GM23338 (cell line): Measurements from ENCODE around the gene ANOS1. TPM values are rescaled to one million over a fixed set of nuclear protein-coding genes. Genes with fewer than 3 reads are reported as not detected.

Source experiments
- ATAC-seq: fragments of 200-7000 bp; cut with Tn5 transposase; 3 replicates; pipeline ENCODE4 v1.9.1; 2020
- DNase-seq: peaks from one replicate; pipeline ENCODE4 v3.0.0-alpha.2; 2015; ENCODE audit warnings: low spot score
- H2AFZ ChIP-seq: fragments of 200-600 bp; sonication (generic); 2 replicates; pipeline ENCODE4 v1.8.0; 2016; ENCODE audit warnings: antibody characterized with exemption, mild to moderate bottlenecking, moderate library complexity
- H3F3A ChIP-seq: fragments of 200-600 bp; sonication (generic); replicated peaks from 2 replicates; pipeline ENCODE4 v1.8.0; 2017; ENCODE audit warnings: antibody characterized with exemption, mixed run types, low read depth
- H3K27ac ChIP-seq: fragments of 200-600 bp; sonication (generic); 2 replicates; pipeline ENCODE4 v1.6.1; 2016; ENCODE audit warnings: low read depth
- H3K27me3 ChIP-seq: fragments of 200-600 bp; sonication (generic); 2 replicates; pipeline ENCODE4 v1.8.0; 2016; ENCODE audit warnings: mild to moderate bottlenecking, mixed run types, moderate library complexity; ENCODE audit not compliant: insufficient read depth
- H3K36me3 ChIP-seq: fragments of 200-600 bp; sonication (generic); 2 replicates; pipeline ENCODE4 v1.8.0; 2016; ENCODE audit warnings: mild to moderate bottlenecking; ENCODE audit not compliant: insufficient read depth
- H3K4me1 ChIP-seq: fragments of 200-600 bp; sonication (generic); 2 replicates; pipeline ENCODE4 v1.8.0; 2016; ENCODE audit warnings: mild to moderate bottlenecking, moderate library complexity; ENCODE audit not compliant: insufficient read depth
- H3K4me2 ChIP-seq: fragments of 200-600 bp; sonication (generic); 2 replicates; pipeline ENCODE4 v1.7.1; 2017; ENCODE audit warnings: mixed run types
- H3K4me3 ChIP-seq: fragments of 200-600 bp; sonication (generic); 2 replicates; pipeline ENCODE4 v1.6.1; 2016; ENCODE audit warnings: mixed run types
- H3K79me2 ChIP-seq: fragments of 200-600 bp; sonication (generic); replicated peaks from 2 replicates; pipeline ENCODE4 v1.8.0; 2017; ENCODE audit warnings: mild to moderate bottlenecking; ENCODE audit not compliant: insufficient read depth
- H3K9me2 ChIP-seq: fragments of 200-600 bp; sonication (generic); 2 replicates; pipeline ENCODE4 v1.8.0; 2017; ENCODE audit not compliant: insufficient read depth
- H4K20me1 ChIP-seq: fragments of 200-600 bp; sonication (generic); replicated peaks from 2 replicates; pipeline ENCODE4 v1.8.0; 2017; ENCODE audit warnings: mild to moderate bottlenecking; ENCODE audit not compliant: insufficient read depth
- H3K27ac Mint-ChIP-seq: 2 replicates; pipeline ENCODE4 v1.8.0; 2020; ENCODE audit warnings: inconsistent platforms, mild to moderate bottlenecking, moderate library complexity, mixed read lengths
- H3K27me3 Mint-ChIP-seq: 3 replicates; pipeline ENCODE4 v1.8.0; 2022; ENCODE audit warnings: low read depth, mild to moderate bottlenecking, moderate library complexity, mixed read lengths, inconsistent platforms; ENCODE audit not compliant: insufficient read depth, poor library complexity
- H3K36me3 Mint-ChIP-seq: 3 replicates; pipeline ENCODE4 v1.8.0; 2021; ENCODE audit warnings: low read depth, mild to moderate bottlenecking, inconsistent platforms, moderate library complexity, mixed read lengths
- H3K4me1 Mint-ChIP-seq: 3 replicates; pipeline ENCODE4 v1.8.0; 2020; ENCODE audit warnings: mild to moderate bottlenecking, inconsistent platforms, mixed read lengths
- H3K4me3 Mint-ChIP-seq: 3 replicates; pipeline ENCODE4 v1.8.0; 2021; ENCODE audit warnings: moderate library complexity, mild to moderate bottlenecking, inconsistent platforms, mixed read lengths
- H3K9me3 Mint-ChIP-seq: 3 replicates; pipeline ENCODE4 v1.8.0; 2020; ENCODE audit warnings: moderate library complexity, mild to moderate bottlenecking, inconsistent platforms, mixed read lengths
- CREB1 ChIP-seq: fragments of 250-450 bp; sonication (Bioruptor Pico); IDR thresholded peaks from 2 replicates; pipeline ENCODE4 v1.5.0; 2020; ENCODE audit warnings: low read depth, mild to moderate bottlenecking, moderate library complexity
- EZH2 ChIP-seq: fragments of 200-600 bp; sonication (generic); IDR thresholded peaks from one replicate; pipeline ENCODE4 v1.8.0; 2017; ENCODE audit warnings: antibody characterized with exemption, mild to moderate bottlenecking, low read depth; ENCODE audit not compliant: unreplicated experiment
- EZH2phosphoT487 ChIP-seq: fragments of 200-600 bp; sonication (generic); IDR thresholded peaks from one replicate; pipeline ENCODE4 v1.8.1; 2018; ENCODE audit warnings: antibody characterized with exemption; ENCODE audit not compliant: unreplicated experiment
- JUNB ChIP-seq: IDR thresholded peaks from one replicate; pipeline ENCODE4 v1.6.1; 2016; ENCODE audit warnings: antibody characterized with exemption; ENCODE audit not compliant: unreplicated experiment
- NANOG ChIP-seq: IDR thresholded peaks from 2 replicates; pipeline ENCODE4 v1.6.1; 2016; ENCODE audit warnings: antibody characterized with exemption, borderline replicate concordance
- POLR2AphosphoS5 ChIP-seq: IDR thresholded peaks from 2 replicates; pipeline ENCODE4 v1.6.1; 2016; ENCODE audit warnings: antibody characterized with exemption, low read depth
- STAT1 ChIP-seq: IDR thresholded peaks from one replicate; pipeline ENCODE4 v1.6.1; 2016; ENCODE audit warnings: antibody characterized with exemption; ENCODE audit not compliant: unreplicated experiment
- ZNF114 ChIP-seq: fragments of 250-450 bp; sonication (Bioruptor Pico); IDR thresholded peaks from 2 replicates; pipeline ENCODE4 v1.5.0; 2020; ENCODE audit warnings: mild to moderate bottlenecking, moderate library complexity
- ZNF331 ChIP-seq: fragments of 250-450 bp; sonication (Bioruptor Pico); IDR thresholded peaks from 2 replicates; pipeline ENCODE4 v1.5.0; 2020; ENCODE audit warnings: low read depth, mild to moderate bottlenecking, moderate library complexity
- ZNF462 ChIP-seq: fragments of 250-450 bp; sonication (Bioruptor Pico); IDR thresholded peaks from 2 replicates; pipeline ENCODE4 v1.5.0; 2020; ENCODE audit warnings: mild to moderate bottlenecking, moderate library complexity
- polyA plus RNA-seq: library from polyadenylated mRNA; unstranded; fragments of >200 nt; fragmentation: Nextera tagmentation; extraction: Ambion mirVana; gene quantifications from 2 replicates; pipeline ENCODE4 v1.2.1, GENCODE V29; 2016
- total RNA-seq: library from RNA; depleted of rRNA; stranded (reverse); fragments of >200 nt; shearing (Covaris generic); gene quantifications from 2 replicates; pipeline ENCODE4 v1.2.3, GENCODE V29; 2014
- TF ChIP-seq, protein P1 (sequence below): IDR thresholded peaks from 2 replicates; pipeline ENCODE4 v1.6.1; 2016; ENCODE audit warnings: antibody characterized with exemption
- TF ChIP-seq, protein P2 (sequence below): IDR thresholded peaks from one replicate; pipeline ENCODE4 v1.6.1; 2018; ENCODE audit warnings: antibody characterized with exemption; ENCODE audit not compliant: unreplicated experiment
- TF ChIP-seq, protein P3 (sequence below), 2 experiments: fragments of 200-600 bp in 1 of 2; sonication (generic) in 1 of 2; conservative IDR thresholded peaks; 2 replicates each; pipeline versions ENCODE4 v1.5.1 to v1.6.1; 2016 to 2017; ENCODE audit warnings: antibody characterized with exemption in 2 of 2, low read depth in 2 of 2, mild to moderate bottlenecking in 2 of 2, moderate library complexity in 1 of 2

The ANOS1 gene
- total and polyA plus RNA-seq, 2 experiments from 2014 or later = 21.8 to 68.5 TPM

DNA sequence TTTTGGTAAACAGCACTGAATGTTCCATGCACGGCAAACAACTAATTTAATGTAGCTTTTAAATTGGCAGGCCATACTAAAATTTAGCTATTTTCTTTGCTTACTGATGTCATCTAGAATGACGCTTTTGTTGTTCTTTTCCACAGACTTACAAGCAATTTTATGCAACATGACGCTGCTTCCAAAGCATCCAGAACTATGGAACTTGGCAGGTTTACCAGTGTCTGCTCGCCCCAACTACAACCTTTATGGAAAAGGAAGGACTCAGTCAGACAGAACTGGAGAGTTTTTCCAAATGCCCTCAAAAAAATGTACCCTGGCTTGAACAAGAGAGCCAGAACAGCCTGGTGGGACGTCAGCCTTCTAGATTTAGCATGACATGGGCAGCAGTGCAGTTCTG lies 58.7 kb downstream of the ANOS1 start:
- H3K4me1 Mint-ChIP-seq = peaks cover 58% of the 10 kb centered on the region
- ATAC-seq = no peak

More for the DNA sequence above, 58.7 kb downstream of the ANOS1 start:
- Mint-ChIP-seq H3K9me3 (no peaks in the 10 kb centered on the region), H3K27ac (no peak overlapping the region), H3K4me3 (no peak overlapping the region), H3K36me3 (peaks cover 10% of the 10 kb centered on the region; the same call in 2 of the 3 replicates), H3K27me3 (peaks cover 11% of the 10 kb centered on the region)
- Histone ChIP-seq H3F3A (no peaks in the 10 kb centered on the region), H3K27me3 (no peaks in the 10 kb centered on the region), H3K4me3 (no peak overlapping the region), H3K4me1 (peaks cover 14% of the 10 kb centered on the region), H3K4me2 (no peak overlapping the region), H2AFZ (no peak overlapping the region), H3K9me2 (no peaks in the 10 kb centered on the region), H3K27ac (0 out of 2 replicates have a peak overlapping the region, but pooled peaks have one; percentile 26), H3K36me3 (no peaks in the 10 kb centered on the region), H4K20me1 (no peaks in the 10 kb centered on the region), H3K79me2 (peaks cover 75% of the 10 kb centered on the region)
- no peak for DNase-seq
- TF ChIP-seq, protein P1, sequence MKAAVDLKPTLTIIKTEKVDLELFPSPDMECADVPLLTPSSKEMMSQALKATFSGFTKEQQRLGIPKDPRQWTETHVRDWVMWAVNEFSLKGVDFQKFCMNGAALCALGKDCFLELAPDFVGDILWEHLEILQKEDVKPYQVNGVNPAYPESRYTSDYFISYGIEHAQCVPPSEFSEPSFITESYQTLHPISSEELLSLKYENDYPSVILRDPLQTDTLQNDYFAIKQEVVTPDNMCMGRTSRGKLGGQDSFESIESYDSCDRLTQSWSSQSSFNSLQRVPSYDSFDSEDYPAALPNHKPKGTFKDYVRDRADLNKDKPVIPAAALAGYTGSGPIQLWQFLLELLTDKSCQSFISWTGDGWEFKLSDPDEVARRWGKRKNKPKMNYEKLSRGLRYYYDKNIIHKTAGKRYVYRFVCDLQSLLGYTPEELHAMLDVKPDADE = no peak
- no peak for TF ChIP-seq NANOG
- TF ChIP-seq, protein P2, sequence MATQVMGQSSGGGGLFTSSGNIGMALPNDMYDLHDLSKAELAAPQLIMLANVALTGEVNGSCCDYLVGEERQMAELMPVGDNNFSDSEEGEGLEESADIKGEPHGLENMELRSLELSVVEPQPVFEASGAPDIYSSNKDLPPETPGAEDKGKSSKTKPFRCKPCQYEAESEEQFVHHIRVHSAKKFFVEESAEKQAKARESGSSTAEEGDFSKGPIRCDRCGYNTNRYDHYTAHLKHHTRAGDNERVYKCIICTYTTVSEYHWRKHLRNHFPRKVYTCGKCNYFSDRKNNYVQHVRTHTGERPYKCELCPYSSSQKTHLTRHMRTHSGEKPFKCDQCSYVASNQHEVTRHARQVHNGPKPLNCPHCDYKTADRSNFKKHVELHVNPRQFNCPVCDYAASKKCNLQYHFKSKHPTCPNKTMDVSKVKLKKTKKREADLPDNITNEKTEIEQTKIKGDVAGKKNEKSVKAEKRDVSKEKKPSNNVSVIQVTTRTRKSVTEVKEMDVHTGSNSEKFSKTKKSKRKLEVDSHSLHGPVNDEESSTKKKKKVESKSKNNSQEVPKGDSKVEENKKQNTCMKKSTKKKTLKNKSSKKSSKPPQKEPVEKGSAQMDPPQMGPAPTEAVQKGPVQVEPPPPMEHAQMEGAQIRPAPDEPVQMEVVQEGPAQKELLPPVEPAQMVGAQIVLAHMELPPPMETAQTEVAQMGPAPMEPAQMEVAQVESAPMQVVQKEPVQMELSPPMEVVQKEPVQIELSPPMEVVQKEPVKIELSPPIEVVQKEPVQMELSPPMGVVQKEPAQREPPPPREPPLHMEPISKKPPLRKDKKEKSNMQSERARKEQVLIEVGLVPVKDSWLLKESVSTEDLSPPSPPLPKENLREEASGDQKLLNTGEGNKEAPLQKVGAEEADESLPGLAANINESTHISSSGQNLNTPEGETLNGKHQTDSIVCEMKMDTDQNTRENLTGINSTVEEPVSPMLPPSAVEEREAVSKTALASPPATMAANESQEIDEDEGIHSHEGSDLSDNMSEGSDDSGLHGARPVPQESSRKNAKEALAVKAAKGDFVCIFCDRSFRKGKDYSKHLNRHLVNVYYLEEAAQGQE = no peak
- TF ChIP-seq STAT1 = no peak
- no peak for TF ChIP-seq ZNF331
- no peak for TF ChIP-seq JUNB
- TF ChIP-seq CREB1 (CRISPR knock-in tag) = no peak
- no peak for TF ChIP-seq ZNF114
- no peak for TF ChIP-seq POLR2AphosphoS5
- TF ChIP-seq EZH2 = no peak
- TF ChIP-seq, protein P3, sequence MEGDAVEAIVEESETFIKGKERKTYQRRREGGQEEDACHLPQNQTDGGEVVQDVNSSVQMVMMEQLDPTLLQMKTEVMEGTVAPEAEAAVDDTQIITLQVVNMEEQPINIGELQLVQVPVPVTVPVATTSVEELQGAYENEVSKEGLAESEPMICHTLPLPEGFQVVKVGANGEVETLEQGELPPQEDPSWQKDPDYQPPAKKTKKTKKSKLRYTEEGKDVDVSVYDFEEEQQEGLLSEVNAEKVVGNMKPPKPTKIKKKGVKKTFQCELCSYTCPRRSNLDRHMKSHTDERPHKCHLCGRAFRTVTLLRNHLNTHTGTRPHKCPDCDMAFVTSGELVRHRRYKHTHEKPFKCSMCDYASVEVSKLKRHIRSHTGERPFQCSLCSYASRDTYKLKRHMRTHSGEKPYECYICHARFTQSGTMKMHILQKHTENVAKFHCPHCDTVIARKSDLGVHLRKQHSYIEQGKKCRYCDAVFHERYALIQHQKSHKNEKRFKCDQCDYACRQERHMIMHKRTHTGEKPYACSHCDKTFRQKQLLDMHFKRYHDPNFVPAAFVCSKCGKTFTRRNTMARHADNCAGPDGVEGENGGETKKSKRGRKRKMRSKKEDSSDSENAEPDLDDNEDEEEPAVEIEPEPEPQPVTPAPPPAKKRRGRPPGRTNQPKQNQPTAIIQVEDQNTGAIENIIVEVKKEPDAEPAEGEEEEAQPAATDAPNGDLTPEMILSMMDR (conservative IDR thresholded peaks at IDR 0.05; ENCODE audit: low read depth in 2 of 2) = no peak
- no peak for TF ChIP-seq EZH2phosphoT487
- TF ChIP-seq ZNF462 = no peak
